ENCODE results near the gene ADA.

- TF ChIP-seq CTCF (IDR thresholded peaks at IDR 0.05 in 4 of 5, conservative IDR thresholded peaks at IDR 0.05 in 1 of 5), result no peak
- TF ChIP-seq POLR2A (IDR thresholded peaks at IDR 0.05), result no peak
Observed at GRCh38 chr20:44648579-44648978, 2.9 kb downstream of the ADA start.
